CD4-positive, alpha-beta T cell (primary cell): ENCODE results near the gene KCND1. TPM values are rescaled to one million over a fixed set of nuclear protein-coding genes. Genes with fewer than 3 reads are reported as not detected.
A peak's percentile ranks its signal among the peaks of the same experiment; 100 is the strongest.

ENCODE experiments used
- ATAC-seq: fragments of 200-7000 bp; cut with Tn5 transposase; one replicate; pipeline ENCODE4 v1.10.0; 2022; ENCODE audit warnings: mild to moderate bottlenecking; ENCODE audit not compliant: poor library complexity
- CTCF ChIA-PET: fragments of 350-600 bp; sonication (Branson Sonifier 250); formaldehyde crosslinking; loops from one replicate; lab custom pipeline; 2021; ENCODE audit warnings: antibody characterized with exemption, inconsistent platforms; lab: Charles Lee
- POLR2A ChIA-PET: fragments of 350-600 bp; sonication (Branson Sonifier 250); formaldehyde crosslinking; loops from one replicate; lab custom pipeline; 2021; ENCODE audit warnings: antibody characterized with exemption, inconsistent platforms; lab: Charles Lee
- DNase-seq, 14 experiments: peaks; one replicate each; pipeline ENCODE4 v3.0.0-alpha.2; 2013 to 2020; ENCODE audit warnings: mixed read lengths in 2 of 14
- H3K27ac ChIP-seq, 2 donors: one replicate each; pipeline versions ENCODE4 v1.5.1 to v1.7.0; 2013; ENCODE audit warnings: low read length in 2 of 2, low read depth in 1 of 2, mild to moderate bottlenecking in 1 of 2
- H3K27me3 ChIP-seq, 2 experiments: 1 replicate in 1 of 2; 2 replicates in 1 of 2; pipeline versions ENCODE4 v1.6.1 to v1.7.0; 2013; ENCODE audit warnings: low read length in 2 of 2, control low read depth in 1 of 2, mild to moderate bottlenecking in 1 of 2, moderate library complexity in 1 of 2; ENCODE audit not compliant: insufficient read depth in 2 of 2, control insufficient read depth in 1 of 2
- H3K36me3 ChIP-seq: one replicate; pipeline ENCODE4 v1.6.1; 2013; ENCODE audit warnings: low read length, control low read depth; ENCODE audit not compliant: insufficient read depth
- H3K4me1 ChIP-seq: one replicate; pipeline ENCODE4 v1.6.1; 2013; ENCODE audit warnings: low read length, control low read depth; ENCODE audit not compliant: insufficient read depth
- H3K4me3 ChIP-seq: one replicate; pipeline ENCODE4 v1.5.1; 2013; ENCODE audit warnings: mild to moderate bottlenecking, low read length, moderate library complexity
- H3K9me3 ChIP-seq, 2 experiments: 1 replicate in 1 of 2; 2 replicates in 1 of 2; pipeline versions ENCODE4 v1.6.1 to v1.7.0; 2013; ENCODE audit warnings: low read length in 2 of 2, mild to moderate bottlenecking in 2 of 2, control low read depth in 1 of 2, moderate library complexity in 1 of 2; ENCODE audit not compliant: control insufficient read depth in 1 of 2, insufficient read depth in 1 of 2
- H3K27ac Mint-ChIP-seq: one replicate; pipeline ENCODE4 v1.8.0; 2020; ENCODE audit warnings: mixed read lengths
- H3K27me3 Mint-ChIP-seq: one replicate; pipeline ENCODE4 v1.8.0; 2021; ENCODE audit warnings: mixed read lengths
- H3K36me3 Mint-ChIP-seq: one replicate; pipeline ENCODE4 v1.8.0; 2021; ENCODE audit warnings: low read depth, mixed read lengths
- H3K4me1 Mint-ChIP-seq: one replicate; pipeline ENCODE4 v1.8.0; 2021; ENCODE audit warnings: low read depth, mixed read lengths
- H3K4me3 Mint-ChIP-seq: one replicate; pipeline ENCODE4 v1.8.0; 2020; ENCODE audit warnings: mild to moderate bottlenecking, mixed read lengths
- H3K9me3 Mint-ChIP-seq: one replicate; pipeline ENCODE4 v1.8.0; 2020; ENCODE audit warnings: mixed read lengths
- intact Hi-C, 2 experiments: fragments of 100-400 bp; cut with DNase I in 1 of 2; cut with micrococcal nuclease in 1 of 2; formaldehyde crosslinking; loops; one replicate each; pipeline versions ENCODE4 v1.15.1 to v1.9.0; 2023 to 2025; cut with DNase I, micrococcal nuclease
- total RNA-seq, 174 experiments: library from RNA in 2 of 174; stranded (reverse) in 2 of 174; gene quantifications; one replicate each; pipeline ENCODE4 v1.2.3 and lab custom pipeline; 2021 to 2026
- TF ChIP-seq, protein P1 (sequence below): fragments of 200-600 bp; IDR thresholded peaks from one replicate; pipeline ENCODE4 v1.8.0; 2022; ENCODE audit warnings: antibody characterized with exemption, mild to moderate bottlenecking

Gene KCND1
- total RNA-seq, 2 experiments from 2014 or later, result 1.5 to 2.7 TPM

DNA sequence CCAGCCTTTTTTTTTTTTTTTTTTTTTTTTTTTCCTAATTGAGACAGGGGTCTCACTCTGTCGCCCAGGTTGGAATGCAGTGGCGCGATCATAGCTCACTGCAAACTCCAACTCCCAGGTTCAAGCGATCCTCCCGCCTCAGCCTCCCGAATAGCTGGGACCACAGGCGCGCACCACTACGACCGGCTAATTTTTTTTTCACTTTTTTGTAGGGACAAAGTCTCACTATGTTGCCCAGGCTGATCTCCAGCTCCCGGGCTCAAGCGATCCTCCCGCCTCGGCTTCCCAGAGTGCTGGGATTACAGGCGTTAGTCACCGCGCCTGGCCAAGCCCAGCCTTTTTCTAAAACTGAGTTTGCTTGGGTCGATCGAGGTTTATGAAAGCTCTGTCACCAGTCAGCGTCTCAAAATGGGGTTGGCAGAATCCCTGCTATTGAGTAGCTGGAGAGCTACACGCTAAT lies 13.0 kb downstream of the KCND1 start:
- H3K4me3 Mint-ChIP-seq, result peak overlapping the region; percentile 99
- H3K27ac Mint-ChIP-seq, result peak overlapping the region; percentile 99
- Histone ChIP-seq H3K36me3 (peaks cover 27% of the 10 kb centered on the region), H3K27ac (peak overlapping the region; percentile 93 to 98), H3K9me3 (no peaks in the 10 kb centered on the region), H3K4me1 (peaks cover 48% of the 10 kb centered on the region), H3K27me3 (no peaks in the 10 kb centered on the region), H3K4me3 (peak overlapping the region; percentile 70)
- H3K27me3 Mint-ChIP-seq, result no peaks in the 10 kb centered on the region
- TF ChIP-seq, protein P1, sequence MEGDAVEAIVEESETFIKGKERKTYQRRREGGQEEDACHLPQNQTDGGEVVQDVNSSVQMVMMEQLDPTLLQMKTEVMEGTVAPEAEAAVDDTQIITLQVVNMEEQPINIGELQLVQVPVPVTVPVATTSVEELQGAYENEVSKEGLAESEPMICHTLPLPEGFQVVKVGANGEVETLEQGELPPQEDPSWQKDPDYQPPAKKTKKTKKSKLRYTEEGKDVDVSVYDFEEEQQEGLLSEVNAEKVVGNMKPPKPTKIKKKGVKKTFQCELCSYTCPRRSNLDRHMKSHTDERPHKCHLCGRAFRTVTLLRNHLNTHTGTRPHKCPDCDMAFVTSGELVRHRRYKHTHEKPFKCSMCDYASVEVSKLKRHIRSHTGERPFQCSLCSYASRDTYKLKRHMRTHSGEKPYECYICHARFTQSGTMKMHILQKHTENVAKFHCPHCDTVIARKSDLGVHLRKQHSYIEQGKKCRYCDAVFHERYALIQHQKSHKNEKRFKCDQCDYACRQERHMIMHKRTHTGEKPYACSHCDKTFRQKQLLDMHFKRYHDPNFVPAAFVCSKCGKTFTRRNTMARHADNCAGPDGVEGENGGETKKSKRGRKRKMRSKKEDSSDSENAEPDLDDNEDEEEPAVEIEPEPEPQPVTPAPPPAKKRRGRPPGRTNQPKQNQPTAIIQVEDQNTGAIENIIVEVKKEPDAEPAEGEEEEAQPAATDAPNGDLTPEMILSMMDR, result no peak
- intact Hi-C loops, result loop anchor here (2.0 to 10.0 kb wide), 7 partner anchors 41 to 361 kb away; partner anchors contain the start of genes HDAC6 (in 2 of the 2), TFE3 (in 2 of the 2), GRIPAP1 (in 1 of the 2) and PIM2 (in 1 of the 2)
- ATAC-seq (no peak), DNase-seq (peak in 5 of 14 experiments; percentile 15 to 60 (median 30))
- no peaks in the 10 kb centered on the region for H3K9me3 Mint-ChIP-seq
- H3K4me1 Mint-ChIP-seq, result peaks cover 44% of the 10 kb centered on the region
- ChIA-PET POLR2A (interaction anchor here (0.6 to 5.4 kb wide), 36 partner anchors 10 to 1741 kb away, joined by 3 to 150 read pairs (median 8); partner anchors contain the start of genes GRIPAP1, HDAC6, KCND1 and PIM2), CTCF (interaction anchor here (1.1 to 1.2 kb wide), 2 partner anchors 14 to 44 kb away, joined by 4 to 6 read pairs; partner anchors contain the start of genes GRIPAP1 and KCND1)
- peaks cover 42% of the 10 kb centered on the region for H3K36me3 Mint-ChIP-seq

DNA sequence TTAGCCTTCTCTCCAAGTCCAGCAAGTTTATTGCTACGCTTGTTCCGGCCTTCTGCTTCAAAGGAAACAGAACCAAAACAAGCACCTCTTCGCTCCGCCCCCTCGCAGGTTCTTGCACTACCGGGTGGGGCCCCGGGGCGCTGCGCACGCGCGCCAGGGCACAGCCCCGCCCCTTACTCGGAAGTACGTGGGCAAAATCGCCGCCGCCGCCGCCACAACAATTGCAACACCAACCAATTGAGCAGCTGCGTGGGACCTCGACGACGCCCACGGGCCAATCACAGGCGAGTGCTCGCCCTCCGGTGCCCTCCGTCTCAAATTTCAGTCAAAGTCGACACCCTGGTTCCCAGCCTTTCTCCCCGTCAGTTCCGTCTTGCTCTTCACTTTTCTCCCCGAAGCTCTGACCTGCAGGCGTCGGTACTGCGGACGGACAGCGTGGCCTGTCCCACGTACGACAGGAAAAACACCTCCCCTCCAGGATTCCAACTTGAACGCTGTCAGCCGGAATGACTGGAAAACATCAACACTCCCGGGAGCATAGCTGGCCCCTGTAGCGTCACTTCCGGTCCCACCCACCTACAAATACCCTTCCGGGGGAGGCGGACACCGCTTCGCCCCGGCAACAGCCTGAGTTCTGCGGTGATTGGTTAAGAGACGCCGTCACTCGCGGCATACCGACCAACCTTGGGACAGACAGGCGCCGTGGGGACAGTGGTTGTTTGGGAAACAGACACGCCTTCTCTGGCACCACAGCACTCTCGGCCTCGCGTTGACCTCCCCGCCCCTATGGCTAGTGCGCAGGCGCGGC lies 13.6 kb downstream of the KCND1 start:
- no peaks in the 10 kb centered on the region for H3K27me3 ChIP-seq
- peaks cover 48% of the 10 kb centered on the region for H3K36me3 Mint-ChIP-seq
- H3K9me3 ChIP-seq, result no peaks in the 10 kb centered on the region
- H3K27ac ChIP-seq, result peak overlapping the region; percentile 93 to 98
- DNase-seq (peak; percentile 86 to 97 (median 92)), ATAC-seq (peak; percentile 80)
- no peaks in the 10 kb centered on the region for H3K9me3 Mint-ChIP-seq
- TF ChIP-seq, protein P1, result no peak
- H3K4me1 ChIP-seq, result peaks cover 54% of the 10 kb centered on the region
- H3K36me3 ChIP-seq, result peaks cover 31% of the 10 kb centered on the region
- ChIA-PET POLR2A (interaction anchor here (0.6 to 5.4 kb wide), 36 partner anchors 10 to 1740 kb away, joined by 3 to 150 read pairs (median 8); partner anchors contain the start of genes GRIPAP1, HDAC6, KCND1 and PIM2), CTCF (interaction anchor here (0.7 to 1.2 kb wide), 4 partner anchors 12 to 85 kb away, joined by 3 to 6 read pairs (median 4); partner anchors contain the start of genes GRIPAP1, KCND1 and TFE3)
- H3K27me3 Mint-ChIP-seq, result no peaks in the 10 kb centered on the region
- H3K27ac Mint-ChIP-seq, result peak overlapping the region; percentile 99
- H3K4me1 Mint-ChIP-seq, result peaks cover 50% of the 10 kb centered on the region
- H3K4me3 Mint-ChIP-seq, result peak overlapping the region; percentile 99
- peak overlapping the region; percentile 70 for H3K4me3 ChIP-seq
- intact Hi-C loops, result loop anchor here (1.0 to 10.0 kb wide), 8 partner anchors 41 to 361 kb away; partner anchors contain the start of genes HDAC6 (in 2 of the 2), TFE3 (in 2 of the 2), GRIPAP1 (in 1 of the 2) and PIM2 (in 1 of the 2)

DNA sequence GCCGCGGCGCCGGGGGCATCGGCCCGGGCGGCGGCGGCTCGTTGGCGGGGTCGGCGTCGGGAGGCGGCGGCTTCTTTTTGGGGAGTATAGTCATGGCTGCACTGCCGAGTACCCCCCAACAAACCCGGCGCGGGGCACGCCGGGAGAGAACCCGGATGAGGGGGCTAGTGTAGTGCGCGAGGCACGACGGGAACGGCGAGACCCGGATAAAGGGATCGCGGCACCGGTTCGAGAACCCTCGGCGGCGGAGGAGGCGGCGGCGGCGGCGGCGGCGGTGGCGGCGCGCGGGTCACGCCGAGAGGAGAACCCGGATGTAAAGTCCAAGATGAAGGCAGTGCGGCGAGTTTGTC lies 14.2 kb downstream of the KCND1 start, which contains the start of gene OTUD5:
Gene OTUD5, minus strand, starts transcription at position 131 of the 350 bp plus-strand sequence. Its CDS starts 37 bp downstream, at position 94.
- no peaks in the 10 kb centered on the region for H3K9me3 ChIP-seq
- peak in 13 of 14 experiments; percentile 55 to 87 (median 72) for DNase-seq
- Mint-ChIP-seq H3K27me3 (no peaks in the 10 kb centered on the region), H3K36me3 (peaks cover 53% of the 10 kb centered on the region), H3K9me3 (no peaks in the 10 kb centered on the region), H3K27ac (peak within 1 kb of the TSS; percentile 99), H3K4me3 (peak within 1 kb of the TSS; percentile 99), H3K4me1 (peaks cover 56% of the 10 kb centered on the region)
- intact Hi-C loops, result loop anchor here (1.0 to 10.0 kb wide), 7 partner anchors 40 to 360 kb away; partner anchors contain the start of genes HDAC6 (in 2 of the 2), GRIPAP1 (in 1 of the 2), PIM2 (in 1 of the 2) and TFE3 (in 1 of the 2)
- H3K27ac ChIP-seq, result peak within 1 kb of the TSS; percentile 93 to 98
- peaks cover 60% of the 10 kb centered on the region for H3K4me1 ChIP-seq
- no peaks in the 10 kb centered on the region for H3K27me3 ChIP-seq
- ATAC-seq, result peak; percentile 33
- H3K4me3 ChIP-seq, result peak within 1 kb of the TSS; percentile 70
- H3K36me3 ChIP-seq, result peaks cover 31% of the 10 kb centered on the region
- ChIA-PET CTCF (interaction anchor here (1.7 kb wide), 1 partner anchor 66 kb away, joined by 4 read pairs; no protein-coding TSS in a partner anchor), POLR2A (interaction anchor here (1.2 to 5.4 kb wide), 31 partner anchors 9 to 1740 kb away, joined by 3 to 150 read pairs (median 12); partner anchors contain the start of genes GRIPAP1, HDAC6, KCND1 and PIM2)
- TF ChIP-seq, protein P1, result no peak
